ENCODE results near the gene CORO2B. TPM values are rescaled to one million over a fixed set of nuclear protein-coding genes. Genes with fewer than 3 reads are reported as not detected.

Gene CORO2B
- total RNA-seq, 2 donors from 2014 or later, result 1.0 to 4.0 TPM

DNA sequence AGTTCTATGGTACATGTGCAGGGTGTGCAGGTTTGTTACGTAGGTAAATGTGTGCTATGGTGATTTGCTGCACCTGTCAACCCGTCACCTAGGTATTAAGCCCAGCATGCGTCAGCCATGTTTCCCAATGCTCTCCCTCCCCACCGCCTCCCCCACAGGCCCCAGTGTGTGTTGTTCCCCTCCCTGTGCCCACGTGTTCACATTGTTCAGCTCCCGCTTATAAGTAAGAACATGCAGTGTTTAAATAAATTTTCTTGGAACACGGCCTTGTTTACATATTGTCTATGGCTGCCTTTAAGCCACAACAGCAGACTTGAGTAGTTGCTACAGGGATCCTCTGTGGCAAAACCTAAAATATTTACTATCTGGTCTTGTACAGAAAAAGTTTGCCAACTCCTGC, 41.3 kb upstream of the CORO2B start:
- Histone ChIP-seq H3K9me3 (peaks cover 0 to 4% (median 0%) of the 10 kb centered on the region in 3 donors), H3K27me3 (no peaks in the 10 kb centered on the region), H3K4me1 (no peaks in the 10 kb centered on the region), H3K27ac (no peak overlapping the region), H3K4me3 (no peak overlapping the region), H3K36me3 (replicated peaks in 1 of 2; ENCODE audit: insufficient read depth in 1 of 2, low read depth in 2 of 2) (no peaks in the 10 kb centered on the region)
- DNase-seq (no peak), ATAC-seq (no peak)
- TF ChIP-seq, protein P1, sequence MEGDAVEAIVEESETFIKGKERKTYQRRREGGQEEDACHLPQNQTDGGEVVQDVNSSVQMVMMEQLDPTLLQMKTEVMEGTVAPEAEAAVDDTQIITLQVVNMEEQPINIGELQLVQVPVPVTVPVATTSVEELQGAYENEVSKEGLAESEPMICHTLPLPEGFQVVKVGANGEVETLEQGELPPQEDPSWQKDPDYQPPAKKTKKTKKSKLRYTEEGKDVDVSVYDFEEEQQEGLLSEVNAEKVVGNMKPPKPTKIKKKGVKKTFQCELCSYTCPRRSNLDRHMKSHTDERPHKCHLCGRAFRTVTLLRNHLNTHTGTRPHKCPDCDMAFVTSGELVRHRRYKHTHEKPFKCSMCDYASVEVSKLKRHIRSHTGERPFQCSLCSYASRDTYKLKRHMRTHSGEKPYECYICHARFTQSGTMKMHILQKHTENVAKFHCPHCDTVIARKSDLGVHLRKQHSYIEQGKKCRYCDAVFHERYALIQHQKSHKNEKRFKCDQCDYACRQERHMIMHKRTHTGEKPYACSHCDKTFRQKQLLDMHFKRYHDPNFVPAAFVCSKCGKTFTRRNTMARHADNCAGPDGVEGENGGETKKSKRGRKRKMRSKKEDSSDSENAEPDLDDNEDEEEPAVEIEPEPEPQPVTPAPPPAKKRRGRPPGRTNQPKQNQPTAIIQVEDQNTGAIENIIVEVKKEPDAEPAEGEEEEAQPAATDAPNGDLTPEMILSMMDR (IDR thresholded peaks at IDR 0.05), result no peak
- TF ChIP-seq POLR2A (IDR thresholded peaks at IDR 0.05), result no peak
- intact Hi-C loops (cut with DNase I), result no loop called here
- WGBS, 2 donors, result 60 to 66% methylated on average over 7 of the region's 7 CpGs

DNA sequence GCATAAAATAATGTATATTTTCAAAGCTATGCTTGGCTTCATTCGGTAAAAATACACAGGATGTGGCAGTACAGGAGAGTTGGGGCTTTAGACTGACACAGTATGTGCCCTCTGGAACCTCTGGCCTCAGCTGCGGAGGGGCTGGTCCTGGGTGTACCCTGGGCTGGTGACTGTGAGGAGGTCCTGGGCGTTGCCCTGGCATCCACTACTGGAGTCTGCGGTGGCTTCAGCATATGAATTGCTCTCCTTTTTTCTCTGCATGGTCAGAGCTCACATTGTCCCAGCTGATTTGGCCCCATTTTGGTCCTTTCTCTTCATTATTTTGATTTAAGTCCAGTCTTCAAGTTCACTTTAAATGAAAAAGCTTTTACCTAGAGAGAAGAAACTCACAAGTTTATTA, 40.5 kb upstream of the CORO2B start:
- 80 to 95% methylated on average over 2 to 4 of the region's 4 CpGs for WGBS, 2 donors
- TF ChIP-seq, protein P1 (IDR thresholded peaks at IDR 0.05), result no peak
- TF ChIP-seq POLR2A (IDR thresholded peaks at IDR 0.05), result no peak
- intact Hi-C loops (cut with DNase I), result no loop called here

DNA sequence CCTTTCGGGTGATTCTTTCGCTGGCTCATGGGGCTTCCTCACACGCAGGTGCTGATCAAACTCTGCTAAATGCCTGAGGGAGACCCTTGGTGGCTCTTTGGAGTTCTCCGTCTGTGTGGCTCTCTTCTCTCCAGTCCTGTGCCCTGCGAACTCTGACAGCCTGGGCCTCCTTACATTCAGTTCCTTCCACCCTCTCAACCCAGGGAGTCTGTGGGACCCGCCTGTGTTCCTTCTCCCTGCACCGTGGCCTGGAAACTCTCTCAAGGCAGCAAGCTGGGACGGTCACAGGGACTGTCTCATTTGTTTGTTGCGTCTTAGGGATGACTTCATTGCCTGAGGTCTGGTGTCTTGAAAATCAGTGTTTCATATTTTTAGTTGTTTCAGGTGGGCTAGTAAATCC, 37.0 kb upstream of the CORO2B start:
- Histone ChIP-seq H3K27ac (no peak overlapping the region), H3K27me3 (no peaks in the 10 kb centered on the region), H3K9me3 (peaks cover 0 to 4% (median 0%) of the 10 kb centered on the region in 3 donors), H3K4me3 (no peak overlapping the region), H3K4me1 (no peaks in the 10 kb centered on the region), H3K36me3 (replicated peaks in 1 of 2; ENCODE audit: insufficient read depth in 1 of 2, low read depth in 2 of 2) (no peaks in the 10 kb centered on the region)
- ATAC-seq (no peak), DNase-seq (no peak)
- TF ChIP-seq, protein P1 (IDR thresholded peaks at IDR 0.05), result no peak
- TF ChIP-seq POLR2A (IDR thresholded peaks at IDR 0.05), result no peak
- intact Hi-C loops (cut with DNase I), result no loop called here
- WGBS, 2 donors, result 78 to 81% methylated on average over 9 of the region's 9 CpGs

More for the DNA sequence above, 40.5 kb upstream of the CORO2B start:
- no peaks in the 10 kb centered on the region for H3K4me1 ChIP-seq
- no peak for DNase-seq
- no peaks in the 10 kb centered on the region for H3K36me3 ChIP-seq (replicated peaks in 1 of 2; ENCODE audit: insufficient read depth in 1 of 2, low read depth in 2 of 2)
- no peaks in the 10 kb centered on the region for H3K27me3 ChIP-seq
- H3K9me3 ChIP-seq, result peaks cover 0 to 4% (median 0%) of the 10 kb centered on the region in 3 donors
- ATAC-seq, result no peak
- no peak overlapping the region for H3K27ac ChIP-seq
- no peak overlapping the region for H3K4me3 ChIP-seq

DNA sequence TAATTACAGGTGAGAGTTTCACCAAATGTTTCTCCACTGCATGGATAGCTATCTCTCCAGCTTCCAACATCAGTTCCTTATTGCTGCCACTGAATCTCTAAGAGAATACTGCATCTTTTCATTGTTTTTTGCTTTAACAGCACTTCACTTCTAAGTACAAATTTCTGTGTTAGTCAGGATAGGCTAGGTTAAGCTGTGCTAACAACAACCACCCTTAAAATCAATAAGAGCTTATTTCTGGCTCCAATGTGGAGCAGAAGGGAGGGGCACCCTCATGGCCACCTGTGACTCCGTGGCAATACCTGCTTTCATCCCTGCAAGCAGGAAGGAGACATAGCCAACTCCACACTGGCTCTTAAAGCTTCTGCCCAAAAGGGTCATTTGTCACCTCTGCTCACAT, 36.4 kb upstream of the CORO2B start:
- peaks cover 0 to 4% (median 0%) of the 10 kb centered on the region in 3 donors for H3K9me3 ChIP-seq
- no peaks in the 10 kb centered on the region for H3K4me1 ChIP-seq
- no peak overlapping the region for H3K27ac ChIP-seq
- ATAC-seq (no peak), DNase-seq (no peak)
- no peak overlapping the region for H3K4me3 ChIP-seq
- H3K36me3 ChIP-seq (replicated peaks in 1 of 2; ENCODE audit: insufficient read depth in 1 of 2, low read depth in 2 of 2), result no peaks in the 10 kb centered on the region
- intact Hi-C loops (cut with DNase I), result no loop called here
- 46 to 57% methylated on average over 1 of the region's 1 CpG for WGBS, 2 donors
- TF ChIP-seq, protein P1 (IDR thresholded peaks at IDR 0.05), result no peak
- no peak for TF ChIP-seq POLR2A (IDR thresholded peaks at IDR 0.05)
- no peaks in the 10 kb centered on the region for H3K27me3 ChIP-seq

DNA sequence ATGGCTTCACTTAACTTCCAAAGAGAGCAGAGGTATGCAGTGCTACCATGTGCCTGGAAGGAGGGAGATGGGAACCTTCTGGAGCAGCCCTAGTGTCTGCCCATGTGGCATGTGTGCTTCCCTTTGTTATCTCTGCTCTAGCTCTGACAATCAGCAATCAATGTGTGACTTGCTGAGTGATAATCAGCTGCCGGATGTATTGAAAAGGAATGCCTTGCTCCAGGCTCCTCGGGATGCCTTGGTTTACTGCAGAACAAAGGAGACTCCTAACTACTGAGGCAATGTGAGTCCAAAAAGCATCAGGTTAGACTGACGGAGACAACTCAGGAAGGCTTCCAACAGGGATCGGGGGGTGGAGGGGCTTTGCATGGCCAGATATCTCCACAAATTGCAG, 36.0 kb upstream of the CORO2B start:
- DNase-seq, result no peak
- Histone ChIP-seq H3K27me3 (no peaks in the 10 kb centered on the region), H3K9me3 (peaks cover 0 to 4% (median 0%) of the 10 kb centered on the region in 3 donors), H3K27ac (no peak overlapping the region), H3K4me1 (no peaks in the 10 kb centered on the region), H3K36me3 (replicated peaks in 1 of 2; ENCODE audit: insufficient read depth in 1 of 2, low read depth in 2 of 2) (no peaks in the 10 kb centered on the region), H3K4me3 (no peak overlapping the region)
- 54% methylated on average over 4 of the region's 4 CpGs for WGBS, 2 donors
- TF ChIP-seq, protein P1 (IDR thresholded peaks at IDR 0.05), result no peak
- no peak for TF ChIP-seq POLR2A (IDR thresholded peaks at IDR 0.05)
- intact Hi-C loops (cut with DNase I), result no loop called here
- no peak for ATAC-seq
